Sigmoid colon (tissue), 4 donors: ENCODE data around the gene RALY.

Experiments
- CTCF ChIP-seq, 4 experiments: fragments of 450-650 bp in 3 of 4; fragments of 200-600 bp in 1 of 4; IDR thresholded peaks; one replicate each; pipeline ENCODE4 v1.5.1; 2016 to 2019; ENCODE audit warnings: antibody characterized with exemption in 4 of 4, mild to moderate bottlenecking in 3 of 4, moderate library complexity in 2 of 4
- POLR2A ChIP-seq, 2 donors: fragments of 450-650 bp; IDR thresholded peaks; one replicate each; pipeline ENCODE4 v1.6.1; 2016; ENCODE audit warnings: antibody characterized with exemption in 2 of 2, mild to moderate bottlenecking in 2 of 2, moderate library complexity in 2 of 2
- POLR2AphosphoS5 ChIP-seq, 4 donors: sonication (generic); formaldehyde crosslinking; IDR thresholded peaks; one replicate each; pipeline ENCODE4 v1.6.1; 2017; ENCODE audit warnings: antibody characterized with exemption in 4 of 4

- TF ChIP-seq POLR2A (IDR thresholded peaks at IDR 0.05), result no peak
- TF ChIP-seq CTCF (IDR thresholded peaks at IDR 0.05), result no peak
- TF ChIP-seq POLR2AphosphoS5 (IDR thresholded peaks at IDR 0.05), result no peak
Measured at GRCh38 chr20:33981964-33982363, 11.7 kb upstream of the RALY start.
